Measurements from ENCODE around the gene BCAS1. TPM values are rescaled to one million over a fixed set of nuclear protein-coding genes. Genes with fewer than 3 reads are reported as not detected.

Gene BCAS1
- total RNA-seq, 1 donor from 2014 or later, result not detected

GRCh38 chr20:54099894-54100293 is 29.5 kb upstream of the BCAS1 start:
- no peak for TF ChIP-seq CTCF (IDR thresholded peaks at IDR 0.05; ENCODE audit: insufficient read depth, low read length, severe bottlenecking)
- FAIRE-seq (no peak), DNase-seq (ENCODE audit: low read depth) (no peak)
- no peaks in the 10 kb centered on the region for H3K27me3 ChIP-seq (ENCODE audit: control insufficient read depth, insufficient read depth, low read length)
- H3K4me3 ChIP-seq (ENCODE audit: low read depth, low read length), result no peak overlapping the region
- no peaks in the 10 kb centered on the region for H3K36me3 ChIP-seq (ENCODE audit: control insufficient read depth, insufficient read depth, low read length)

GRCh38 chr20:54098047-54098446 is 27.7 kb upstream of the BCAS1 start:
- TF ChIP-seq CTCF (IDR thresholded peaks at IDR 0.05; ENCODE audit: insufficient read depth, low read length, severe bottlenecking), result no peak
- H3K36me3 ChIP-seq (ENCODE audit: control insufficient read depth, insufficient read depth, low read length), result no peaks in the 10 kb centered on the region
- no peak overlapping the region for H3K4me3 ChIP-seq (ENCODE audit: low read depth, low read length)
- DNase-seq (ENCODE audit: low read depth) (no peak), FAIRE-seq (no peak)
- H3K27me3 ChIP-seq (ENCODE audit: control insufficient read depth, insufficient read depth, low read length), result no peaks in the 10 kb centered on the region

GRCh38 chr20:54097236-54097529 is 26.8 kb upstream of the BCAS1 start:
- no peak for FAIRE-seq
- TF ChIP-seq CTCF (IDR thresholded peaks at IDR 0.05; ENCODE audit: insufficient read depth, low read length, severe bottlenecking), result no peak

GRCh38 chr20:54095824-54096223 is 25.4 kb upstream of the BCAS1 start:
- no peaks in the 10 kb centered on the region for H3K36me3 ChIP-seq (ENCODE audit: control insufficient read depth, insufficient read depth, low read length)
- DNase-seq (ENCODE audit: low read depth), result no peak
- FAIRE-seq, result no peak
- no peak for TF ChIP-seq CTCF (IDR thresholded peaks at IDR 0.05; ENCODE audit: insufficient read depth, low read length, severe bottlenecking)
- no peak overlapping the region for H3K4me3 ChIP-seq (ENCODE audit: low read depth, low read length)
- no peaks in the 10 kb centered on the region for H3K27me3 ChIP-seq (ENCODE audit: control insufficient read depth, insufficient read depth, low read length)

More at GRCh38 chr20:54097236-54097529, 26.8 kb upstream of the BCAS1 start:
- Histone ChIP-seq H3K4me3 (ENCODE audit: low read depth, low read length) (no peak overlapping the region), H3K36me3 (ENCODE audit: control insufficient read depth, insufficient read depth, low read length) (no peaks in the 10 kb centered on the region), H3K27me3 (ENCODE audit: control insufficient read depth, insufficient read depth, low read length) (no peaks in the 10 kb centered on the region)
- DNase-seq (ENCODE audit: low read depth), result no peak

GRCh38 chr20:54094268-54094580 is 23.8 kb upstream of the BCAS1 start:
- FAIRE-seq (no peak), DNase-seq (ENCODE audit: low read depth) (no peak)
- no peaks in the 10 kb centered on the region for H3K36me3 ChIP-seq (ENCODE audit: control insufficient read depth, insufficient read depth, low read length)
- no peaks in the 10 kb centered on the region for H3K27me3 ChIP-seq (ENCODE audit: control insufficient read depth, insufficient read depth, low read length)
- no peak for TF ChIP-seq CTCF (IDR thresholded peaks at IDR 0.05; ENCODE audit: insufficient read depth, low read length, severe bottlenecking)
- H3K4me3 ChIP-seq (ENCODE audit: low read depth, low read length), result no peak overlapping the region

GRCh38 chr20:54093423-54094267 is 23.3 kb upstream of the BCAS1 start:
- H3K27me3 ChIP-seq (ENCODE audit: control insufficient read depth, insufficient read depth, low read length), result no peaks in the 10 kb centered on the region
- TF ChIP-seq CTCF (IDR thresholded peaks at IDR 0.05; ENCODE audit: insufficient read depth, low read length, severe bottlenecking), result no peak
- H3K4me3 ChIP-seq (ENCODE audit: low read depth, low read length), result no peak overlapping the region
- no peaks in the 10 kb centered on the region for H3K36me3 ChIP-seq (ENCODE audit: control insufficient read depth, insufficient read depth, low read length)
- FAIRE-seq (no peak), DNase-seq (ENCODE audit: low read depth) (no peak)

Measured in bronchial epithelial cell (primary cell).